HCT116 (cell line): Measurements from ENCODE around the gene SRPK3. TPM values are rescaled to one million over a fixed set of nuclear protein-coding genes. Genes with fewer than 3 reads are reported as not detected.
A peak's percentile ranks its signal among the peaks of the same experiment; 100 is the strongest.

Experiments used
- ATAC-seq: fragments of 200-7000 bp; cut with Tn5 transposase; 2 replicates; pipeline ENCODE4 v1.9.1; 2020; ENCODE audit warnings: mild to moderate bottlenecking, moderate library complexity
- BruUV-seq: library from RNA; stranded (reverse); fragments of 400-500 nt; replicated peaks from 2 replicates; lab custom pipeline; 2021; lab: Mats Ljungman, UMichigan
- CTCF ChIA-PET: fragments of 300-600 bp; sonication (Branson Sonifier 250); formaldehyde crosslinking; loops from one replicate; lab custom pipeline; 2021; ENCODE audit warnings: antibody characterized with exemption; lab: Charles Lee
- POLR2A ChIA-PET: fragments of 300-600, 350-600 bp; sonication (Branson Sonifier 250); formaldehyde crosslinking; loops from one replicate; lab custom pipeline; 2021; ENCODE audit warnings: antibody characterized with exemption; lab: Charles Lee
- RAD21 ChIA-PET, 2 experiments: fragments of 300-600 bp; sonication (Branson Sonifier 250); formaldehyde crosslinking; loops; one replicate each; lab custom pipeline; 2023; ENCODE audit warnings: low total read pairs in 2 of 2; ENCODE audit not compliant: uncharacterized antibody in 2 of 2, unreplicated experiment in 2 of 2, low non-redundant PET in 1 of 2; lab: Charles Lee
- DNase-seq: peaks from one replicate; pipeline ENCODE4 v3.0.0-alpha.2; 2010; ENCODE audit warnings: low read depth, low spot score
- H2AFZ ChIP-seq: fragments of 200-600 bp; shearing (Covaris generic), sonication (generic); 2 replicates; pipeline ENCODE4 v1.6.1; 2017; ENCODE audit warnings: low read depth, mixed run types, mixed read lengths, antibody characterized with exemption, low read length; ENCODE audit not compliant: poor library complexity, severe bottlenecking
- H3K27ac ChIP-seq: 2 replicates; pipeline ENCODE4 v1.5.1; 2012; ENCODE audit warnings: low read depth, low read length
- H3K27me3 ChIP-seq: fragments of 200-600 bp; sonication (generic); 2 replicates; pipeline ENCODE4 v1.6.1; 2016; ENCODE audit warnings: mixed run types, low read length, mixed read lengths; ENCODE audit not compliant: insufficient read depth
- H3K36me3 ChIP-seq, 2 experiments: fragments of 200-500 bp in 1 of 2; fragments of 200-600 bp in 1 of 2; sonication (Bioruptor generic) in 1 of 2; sonication (generic) in 1 of 2; 2 replicates each; pipeline versions ENCODE4 v1.5.1 to v1.6.1; 2014 to 2016; ENCODE audit warnings: low read length in 2 of 2, inconsistent platforms in 1 of 2, mixed read lengths in 1 of 2, mixed run types in 1 of 2; ENCODE audit not compliant: insufficient read depth in 2 of 2, control insufficient read depth in 1 of 2
- H3K4me1 ChIP-seq, 2 experiments: fragments of 200-600 bp in 1 of 2; sonication (generic) in 1 of 2; 2 replicates each; pipeline versions ENCODE4 v1.5.1 to v1.6.1; 2012 to 2017; ENCODE audit warnings: low read length in 2 of 2, inconsistent platforms in 1 of 2, mild to moderate bottlenecking in 1 of 2, mixed read lengths in 1 of 2, mixed run types in 1 of 2, moderate library complexity in 1 of 2; ENCODE audit not compliant: insufficient read depth in 2 of 2, control insufficient read depth in 1 of 2
- H3K4me2 ChIP-seq: fragments of 200-600 bp; sonication (generic); 2 replicates; pipeline ENCODE4 v1.6.1; 2017; ENCODE audit warnings: mixed run types, low read length, mixed read lengths
- H3K4me3 ChIP-seq, 2 experiments: fragments of 200-600 bp in 1 of 2; sonication (generic) in 1 of 2; replicated peaks in 1 of 2; 2 replicates each; pipeline ENCODE4 v1.5.1; 2011 to 2016; ENCODE audit warnings: low read length in 2 of 2, control low read depth in 1 of 2, low read depth in 1 of 2, mild to moderate bottlenecking in 1 of 2, mixed read lengths in 1 of 2, mixed run types in 1 of 2
- H3K79me2 ChIP-seq: fragments of 200-600 bp; sonication (generic); 2 replicates; pipeline ENCODE4 v1.6.1; 2017; ENCODE audit warnings: mild to moderate bottlenecking, mixed run types, low read length, moderate library complexity, mixed read lengths; ENCODE audit not compliant: insufficient read depth
- H3K9ac ChIP-seq: fragments of 200-600 bp; sonication (generic); 2 replicates; pipeline ENCODE4 v1.6.1; 2016; ENCODE audit warnings: low read length, mixed read lengths
- H3K9me2 ChIP-seq: fragments of 200-600 bp; sonication (generic), shearing (Covaris generic); 2 replicates; pipeline ENCODE4 v1.6.1; 2017; ENCODE audit warnings: mixed run types, mild to moderate bottlenecking, moderate library complexity; ENCODE audit not compliant: insufficient read depth
- H3K9me3 ChIP-seq, 2 experiments: fragments of 200-500 bp in 1 of 2; fragments of 200-600 bp in 1 of 2; sonication (Bioruptor generic) in 1 of 2; sonication (generic) in 1 of 2; 2 replicates each; pipeline ENCODE4 v1.6.1; 2014 to 2017; ENCODE audit warnings: low read length in 2 of 2, mixed read lengths in 2 of 2, inconsistent platforms in 1 of 2, low read depth in 1 of 2, mild to moderate bottlenecking in 1 of 2, mixed run types in 1 of 2, moderate library complexity in 1 of 2; ENCODE audit not compliant: control insufficient read depth in 1 of 2, insufficient read depth in 1 of 2
- H4K20me1 ChIP-seq: fragments of 200-600 bp; sonication (generic), shearing (Covaris generic); 2 replicates; pipeline ENCODE4 v1.6.1; 2017; ENCODE audit warnings: mixed run types, mild to moderate bottlenecking, moderate library complexity; ENCODE audit not compliant: insufficient read depth
- CBX3 ChIP-seq: IDR thresholded peaks from 2 replicates; pipeline ENCODE4 v1.6.1; 2012; ENCODE audit warnings: low read depth
- CTCF ChIP-seq, 3 experiments: fragments of 200-600 bp in 1 of 3; sonication (generic) in 1 of 3; IDR thresholded peaks in 2 of 3; conservative IDR thresholded peaks in 1 of 3; 2 replicates each; pipeline ENCODE4 v1.5.1; 2012 to 2017; ENCODE audit warnings: low read depth in 2 of 3, low read length in 2 of 3, antibody characterized with exemption in 1 of 3, borderline replicate concordance in 1 of 3, control low read depth in 1 of 3, mild to moderate bottlenecking in 1 of 3, mixed read lengths in 1 of 3, mixed run types in 1 of 3, moderate library complexity in 1 of 3; ENCODE audit not compliant: insufficient read depth in 1 of 3
- EZH2 ChIP-seq: fragments of 200-600 bp; sonication (generic); IDR thresholded peaks from 2 replicates; pipeline ENCODE4 v1.6.1; 2017; ENCODE audit warnings: antibody characterized with exemption, mixed run types
- EZH2phosphoT487 ChIP-seq: fragments of 200-600 bp; IDR thresholded peaks from 2 replicates; pipeline ENCODE4 v1.6.1; 2018; ENCODE audit warnings: antibody characterized with exemption, borderline replicate concordance
- FOSL1 ChIP-seq: IDR thresholded peaks from 2 replicates; pipeline ENCODE4 v1.6.1; 2012; ENCODE audit warnings: low read depth
- POLR2A ChIP-seq: IDR thresholded peaks from 2 replicates; pipeline ENCODE4 v1.7.0; 2011; ENCODE audit warnings: borderline replicate concordance; ENCODE audit not compliant: insufficient read depth, insufficient read length; ENCODE audit errors: extremely low read depth
- POLR2AphosphoS5 ChIP-seq: IDR thresholded peaks from 2 replicates; pipeline ENCODE4 v1.6.1; 2011; ENCODE audit warnings: mild to moderate bottlenecking, low read depth, low read length, moderate library complexity
- SIN3A ChIP-seq: IDR thresholded peaks from 2 replicates; pipeline ENCODE4 v1.6.1; 2012; ENCODE audit warnings: low read depth
- SP1 ChIP-seq: IDR thresholded peaks from 2 replicates; pipeline ENCODE4 v1.6.1; 2012; ENCODE audit warnings: low read depth
- SRF ChIP-seq: IDR thresholded peaks from 2 replicates; pipeline ENCODE4 v1.6.1; 2012; ENCODE audit warnings: low read depth
- TCF7L2 ChIP-seq: IDR thresholded peaks from 2 replicates; pipeline ENCODE4 v1.7.0; 2011; ENCODE audit warnings: borderline replicate concordance, inconsistent platforms; ENCODE audit not compliant: insufficient read depth, insufficient read length; ENCODE audit errors: extremely low read depth
- YY1 ChIP-seq: IDR thresholded peaks from 2 replicates; pipeline ENCODE4 v1.6.1; 2011; ENCODE audit warnings: low read length, low read depth, moderate library complexity, mild to moderate bottlenecking; ENCODE audit not compliant: insufficient replicate concordance; ENCODE audit errors: extremely low read depth
- ZFX ChIP-seq: fragments of 450-650 bp; IDR thresholded peaks from 2 replicates; pipeline ENCODE4 v1.6.1; 2017
- intact Hi-C: fragments of 100-400 bp; cut with micrococcal nuclease; formaldehyde crosslinking; loops from 2 replicates; pipeline ENCODE4 v1.10.0; 2022
- total RNA-seq: library from RNA; stranded (reverse); gene quantifications from one replicate; pipeline ENCODE4 v1.2.1, GENCODE V29; 2021; ENCODE audit not compliant: unreplicated experiment
- TF ChIP-seq, protein P1 (sequence below): IDR thresholded peaks from 2 replicates; pipeline ENCODE4 v1.6.1; 2012; ENCODE audit warnings: low read depth

The SRPK3 gene
- total RNA-seq, 1 experiment from 2014 or later, result not detected

DNA sequence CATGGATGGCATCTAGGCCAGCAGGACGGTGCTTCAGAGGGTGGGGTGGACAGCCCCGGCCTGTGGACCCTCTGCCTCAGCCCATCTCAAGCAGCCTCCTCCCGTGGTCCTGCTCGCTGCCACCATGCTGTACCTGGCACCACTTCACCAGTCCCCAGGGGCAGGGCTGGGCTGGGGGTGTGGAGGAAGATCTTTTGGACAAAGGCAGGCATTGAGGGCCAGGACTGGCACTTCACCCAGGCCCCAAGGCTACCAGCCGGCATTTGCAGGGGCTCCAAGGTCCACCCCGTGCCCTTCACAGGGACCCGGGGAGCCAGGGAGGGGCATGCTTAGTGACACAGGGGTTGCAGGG, 16.1 kb upstream of the SRPK3 start:
- Histone ChIP-seq H4K20me1 (no peaks in the 10 kb centered on the region), H3K9me3 (no peaks in the 10 kb centered on the region), H3K79me2 (no peaks in the 10 kb centered on the region), H3K9ac (no peak overlapping the region), H2AFZ (no peak overlapping the region), H3K27me3 (no peaks in the 10 kb centered on the region), H3K4me1 (peaks cover 0 to 10% of the 10 kb centered on the region in 2 experiments; a peak in 2 of 4 replicates), H3K36me3 (no peaks in the 10 kb centered on the region), H3K27ac (no peak overlapping the region), H3K9me2 (no peaks in the 10 kb centered on the region), H3K4me3 (no peak overlapping the region; a peak in 1 of 4 replicates), H3K4me2 (peak overlapping the region; percentile 79)
- ChIA-PET RAD21 (no interaction called here), POLR2A (no interaction called here), CTCF (no interaction called here)
- ATAC-seq (no peak), DNase-seq (no peak)
- BruUV-seq, result no TSS peak
- no peak for TF ChIP-seq CBX3
- no peak for TF ChIP-seq POLR2A
- TF ChIP-seq FOSL1, result no peak
- no peak for TF ChIP-seq EZH2phosphoT487
- no peak for TF ChIP-seq EZH2
- no peak for TF ChIP-seq SIN3A
- no peak for TF ChIP-seq TCF7L2
- TF ChIP-seq SP1, result no peak
- no peak for TF ChIP-seq CTCF (IDR thresholded peaks at IDR 0.05 in 2 of 3, conservative IDR thresholded peaks at IDR 0.05 in 1 of 3; ENCODE audit: borderline replicate concordance in 1 of 3, insufficient read depth in 1 of 3, low read depth in 2 of 3, low read length in 2 of 3)
- no peak for TF ChIP-seq YY1
- TF ChIP-seq, protein P1, sequence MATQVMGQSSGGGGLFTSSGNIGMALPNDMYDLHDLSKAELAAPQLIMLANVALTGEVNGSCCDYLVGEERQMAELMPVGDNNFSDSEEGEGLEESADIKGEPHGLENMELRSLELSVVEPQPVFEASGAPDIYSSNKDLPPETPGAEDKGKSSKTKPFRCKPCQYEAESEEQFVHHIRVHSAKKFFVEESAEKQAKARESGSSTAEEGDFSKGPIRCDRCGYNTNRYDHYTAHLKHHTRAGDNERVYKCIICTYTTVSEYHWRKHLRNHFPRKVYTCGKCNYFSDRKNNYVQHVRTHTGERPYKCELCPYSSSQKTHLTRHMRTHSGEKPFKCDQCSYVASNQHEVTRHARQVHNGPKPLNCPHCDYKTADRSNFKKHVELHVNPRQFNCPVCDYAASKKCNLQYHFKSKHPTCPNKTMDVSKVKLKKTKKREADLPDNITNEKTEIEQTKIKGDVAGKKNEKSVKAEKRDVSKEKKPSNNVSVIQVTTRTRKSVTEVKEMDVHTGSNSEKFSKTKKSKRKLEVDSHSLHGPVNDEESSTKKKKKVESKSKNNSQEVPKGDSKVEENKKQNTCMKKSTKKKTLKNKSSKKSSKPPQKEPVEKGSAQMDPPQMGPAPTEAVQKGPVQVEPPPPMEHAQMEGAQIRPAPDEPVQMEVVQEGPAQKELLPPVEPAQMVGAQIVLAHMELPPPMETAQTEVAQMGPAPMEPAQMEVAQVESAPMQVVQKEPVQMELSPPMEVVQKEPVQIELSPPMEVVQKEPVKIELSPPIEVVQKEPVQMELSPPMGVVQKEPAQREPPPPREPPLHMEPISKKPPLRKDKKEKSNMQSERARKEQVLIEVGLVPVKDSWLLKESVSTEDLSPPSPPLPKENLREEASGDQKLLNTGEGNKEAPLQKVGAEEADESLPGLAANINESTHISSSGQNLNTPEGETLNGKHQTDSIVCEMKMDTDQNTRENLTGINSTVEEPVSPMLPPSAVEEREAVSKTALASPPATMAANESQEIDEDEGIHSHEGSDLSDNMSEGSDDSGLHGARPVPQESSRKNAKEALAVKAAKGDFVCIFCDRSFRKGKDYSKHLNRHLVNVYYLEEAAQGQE, result no peak
- no peak for TF ChIP-seq SRF
- no peak for TF ChIP-seq POLR2AphosphoS5
- no peak for TF ChIP-seq ZFX
- intact Hi-C loops, result loop anchor here (1.0 to 2.0 kb wide), 3 partner anchors 120 to 188 kb away; no protein-coding TSS in a partner anchor
